SHP77 treated with DMSO at 0.1 percent for 48 hours (cell line): ENCODE results near the gene PSMC3.

Experiments used
- DNase-seq: peaks from one replicate; lab custom pipeline; 2025; lab: John Stamatoyannopoulos, UW

The PSMC3 gene

GRCh38 chr11:47394322-47395222 is 31.7 kb downstream of the PSMC3 start:
- DNase-seq, result no peak

- no peak for DNase-seq
Observed at GRCh38 chr11:47394050-47394321, 32.3 kb downstream of the PSMC3 start.

GRCh38 chr11:47393163-47394049 is 32.8 kb downstream of the PSMC3 start:
- DNase-seq, result no peak

- DNase-seq, result no peak
Observed at GRCh38 chr11:47392546-47393162, 33.6 kb downstream of the PSMC3 start.

- no peak for DNase-seq
Observed at GRCh38 chr11:47391711-47392432, 34.4 kb downstream of the PSMC3 start.

- DNase-seq, result no peak
Observed at GRCh38 chr11:47391077-47391583, 35.1 kb downstream of the PSMC3 start.

GRCh38 chr11:47390422-47390760 is 35.8 kb downstream of the PSMC3 start:
- no peak for DNase-seq

GRCh38 chr11:47389577-47390421 is 36.4 kb downstream of the PSMC3 start:
- DNase-seq, result no peak

- DNase-seq, result no peak
Observed at GRCh38 chr11:47388697-47389576, 37.3 kb downstream of the PSMC3 start.

- DNase-seq, result no peak
Observed at GRCh38 chr11:47387944-47388696, 38.1 kb downstream of the PSMC3 start.

- DNase-seq, result no peak
Observed at GRCh38 chr11:47384498-47384897, 41.7 kb downstream of the PSMC3 start.

- no peak for DNase-seq
Observed at GRCh38 chr11:47383071-47383470, 43.2 kb downstream of the PSMC3 start.

- DNase-seq, result no peak
Observed at GRCh38 chr11:47380078-47380477, 46.2 kb downstream of the PSMC3 start.

GRCh38 chr11:47379317-47379716 is 46.9 kb downstream of the PSMC3 start:
- DNase-seq, result no peak

GRCh38 chr11:47378836-47379170 is 47.4 kb downstream of the PSMC3 start:
- DNase-seq, result no peak

- no peak for DNase-seq
Observed at GRCh38 chr11:47378010-47378835, 48.0 kb downstream of the PSMC3 start, which contains the start of gene SPI1. SPI1 (minus strand) TSS chr11:47378547; CDS start chr11:47378353, 194 bp downstream.

- DNase-seq, result no peak
Observed at GRCh38 chr11:47377571-47378009, 48.6 kb downstream of the PSMC3 start.
